Stimulated activated CD4-positive, alpha-beta T cell treated with anti-CD3 and anti-CD28 coated beads, Interleukin-15, amount 100 ng/mL, for 48 hours (primary cell): ENCODE measurements around the gene FAM184A.
"Not testable (repeated sequence)": the region's sequence is repeated elsewhere in the genome, so short reads cannot be mapped to it uniquely, and the experiment has no call there.

Experiments used
- DNase-seq, 2 donors: peaks; one replicate each; pipeline ENCODE4 v3.0.0-alpha.2; 2020; ENCODE audit warnings: low read depth in 2 of 2

Gene FAM184A, protein sequence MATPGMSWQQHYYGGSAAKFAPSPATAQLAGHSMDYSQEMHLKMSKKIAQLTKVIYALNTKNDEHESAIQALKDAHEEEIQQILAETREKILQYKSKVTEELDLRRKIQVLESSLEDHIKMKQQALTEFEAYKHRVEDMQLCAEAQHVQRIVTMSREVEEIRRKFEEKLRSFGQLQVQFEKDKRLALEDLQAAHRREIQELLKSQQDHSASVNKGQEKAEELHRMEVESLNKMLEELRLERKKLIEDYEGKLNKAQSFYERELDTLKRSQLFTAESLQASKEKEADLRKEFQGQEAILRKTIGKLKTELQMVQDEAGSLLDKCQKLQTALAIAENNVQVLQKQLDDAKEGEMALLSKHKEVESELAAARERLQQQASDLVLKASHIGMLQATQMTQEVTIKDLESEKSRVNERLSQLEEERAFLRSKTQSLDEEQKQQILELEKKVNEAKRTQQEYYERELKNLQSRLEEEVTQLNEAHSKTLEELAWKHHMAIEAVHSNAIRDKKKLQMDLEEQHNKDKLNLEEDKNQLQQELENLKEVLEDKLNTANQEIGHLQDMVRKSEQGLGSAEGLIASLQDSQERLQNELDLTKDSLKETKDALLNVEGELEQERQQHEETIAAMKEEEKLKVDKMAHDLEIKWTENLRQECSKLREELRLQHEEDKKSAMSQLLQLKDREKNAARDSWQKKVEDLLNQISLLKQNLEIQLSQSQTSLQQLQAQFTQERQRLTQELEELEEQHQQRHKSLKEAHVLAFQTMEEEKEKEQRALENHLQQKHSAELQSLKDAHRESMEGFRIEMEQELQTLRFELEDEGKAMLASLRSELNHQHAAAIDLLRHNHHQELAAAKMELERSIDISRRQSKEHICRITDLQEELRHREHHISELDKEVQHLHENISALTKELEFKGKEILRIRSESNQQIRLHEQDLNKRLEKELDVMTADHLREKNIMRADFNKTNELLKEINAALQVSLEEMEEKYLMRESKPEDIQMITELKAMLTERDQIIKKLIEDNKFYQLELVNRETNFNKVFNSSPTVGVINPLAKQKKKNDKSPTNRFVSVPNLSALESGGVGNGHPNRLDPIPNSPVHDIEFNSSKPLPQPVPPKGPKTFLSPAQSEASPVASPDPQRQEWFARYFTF

DNA sequence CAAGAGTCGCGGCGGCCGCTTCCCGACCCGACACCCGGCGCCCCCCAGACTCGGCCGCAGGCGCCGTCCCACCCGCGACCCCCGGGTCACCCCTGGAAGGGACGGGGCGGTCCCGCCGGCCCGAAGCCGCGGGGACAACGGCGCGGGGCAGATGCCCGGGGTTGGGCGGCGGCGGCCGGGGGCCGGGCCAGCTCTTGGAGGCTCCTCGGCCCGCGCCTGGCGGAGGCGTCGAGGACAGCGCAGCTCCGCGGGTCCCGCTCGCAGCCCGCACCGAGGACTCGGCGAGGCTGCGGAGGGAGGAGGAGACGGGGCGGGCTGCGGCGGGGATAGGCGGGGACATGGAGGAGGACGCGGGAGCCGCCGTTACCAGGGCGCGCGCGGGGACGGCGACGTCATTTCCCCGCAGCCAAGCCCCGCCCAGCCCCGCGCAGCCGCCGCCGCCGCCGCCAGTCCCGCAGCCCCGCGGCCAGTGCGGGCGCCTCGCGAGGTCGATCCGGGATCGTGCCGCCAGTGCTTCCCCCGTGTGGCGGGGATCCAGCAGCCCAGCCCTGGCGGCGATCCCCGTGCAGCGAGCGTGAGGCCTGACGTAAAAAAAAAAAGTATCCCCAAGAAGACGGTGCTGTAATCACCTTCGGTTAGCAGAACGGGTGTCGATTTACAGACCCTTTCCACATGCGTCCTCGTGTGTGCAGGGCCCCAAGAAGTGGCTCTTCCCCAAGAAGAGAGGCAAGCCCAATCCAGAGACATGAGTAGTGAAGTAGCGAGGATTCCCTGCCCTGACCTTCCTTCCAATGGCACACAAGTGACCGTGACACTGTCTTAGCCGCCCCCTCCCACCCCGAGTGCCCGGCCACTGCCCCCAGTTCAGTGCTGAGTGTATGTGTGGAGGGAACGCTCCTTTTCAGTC lies at the start of gene FAM184A:
TSS of gene FAM184A (minus strand) at position 289 of the 907 bp plus-strand sequence. CDS start 365 bp downstream, outside the sequence.
- peak; percentile 34 to 55 for DNase-seq

DNA sequence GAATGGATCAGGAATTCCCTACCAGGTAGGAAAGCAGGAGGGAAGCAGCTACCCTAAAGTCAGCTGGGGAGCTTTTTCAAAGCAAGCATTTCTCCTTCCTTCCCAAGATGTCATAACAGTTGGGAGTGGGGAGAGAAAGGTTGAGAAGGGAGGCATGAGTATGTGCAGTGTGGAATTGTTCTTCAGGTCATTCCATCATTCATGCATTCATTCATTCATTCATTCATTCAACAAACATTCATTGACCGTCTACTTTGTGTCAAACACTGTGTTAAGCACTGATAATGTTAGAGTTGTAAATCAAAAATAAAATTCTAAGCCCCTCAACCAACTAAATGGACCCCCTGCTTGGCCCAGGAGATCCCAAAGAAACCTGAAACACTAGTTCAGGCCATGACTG lies 49.2 kb upstream of the FAM184A start:
- DNase-seq, result no peak

DNA sequence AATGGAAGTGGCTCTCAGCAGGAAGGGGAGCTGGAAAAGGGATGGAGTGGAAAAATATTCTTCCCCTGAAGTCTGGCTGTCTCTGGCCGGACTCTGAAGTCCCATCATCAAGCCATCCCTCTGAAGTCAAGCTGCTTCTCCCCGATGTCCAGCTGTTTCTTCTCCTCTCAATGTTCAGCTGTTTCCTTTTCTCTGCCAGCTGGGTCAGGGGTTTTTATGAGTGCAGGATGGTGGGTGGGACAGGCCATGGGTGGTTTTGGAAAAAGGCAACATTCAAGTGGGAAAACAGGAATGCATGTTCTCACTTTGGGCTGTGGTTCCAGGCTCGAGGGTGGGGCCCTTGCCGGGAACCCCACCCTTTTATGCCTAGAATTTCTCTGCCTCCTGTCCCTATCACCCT lies 48.4 kb upstream of the FAM184A start:
- DNase-seq, result no peak

DNA sequence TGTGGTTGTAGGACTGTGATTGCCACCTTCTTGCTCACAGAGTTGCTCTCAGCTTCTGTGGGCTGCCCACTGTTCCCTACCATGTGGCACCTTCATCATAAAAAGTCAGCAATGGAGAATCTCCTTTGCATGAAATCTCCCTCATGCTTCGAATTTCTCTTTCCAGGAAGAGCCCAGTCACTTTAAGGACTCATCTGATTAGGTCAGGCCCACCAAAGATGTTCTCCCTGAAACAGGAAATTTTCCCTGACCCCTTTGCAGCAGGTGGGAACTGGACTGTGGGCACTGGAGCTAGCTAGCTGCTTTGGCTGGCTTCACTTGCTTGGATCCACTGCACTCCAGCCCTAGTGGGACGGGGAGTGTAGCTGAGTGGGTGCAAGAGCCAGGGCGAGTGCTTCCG lies 47.7 kb upstream of the FAM184A start:
- DNase-seq, result no peak

DNA sequence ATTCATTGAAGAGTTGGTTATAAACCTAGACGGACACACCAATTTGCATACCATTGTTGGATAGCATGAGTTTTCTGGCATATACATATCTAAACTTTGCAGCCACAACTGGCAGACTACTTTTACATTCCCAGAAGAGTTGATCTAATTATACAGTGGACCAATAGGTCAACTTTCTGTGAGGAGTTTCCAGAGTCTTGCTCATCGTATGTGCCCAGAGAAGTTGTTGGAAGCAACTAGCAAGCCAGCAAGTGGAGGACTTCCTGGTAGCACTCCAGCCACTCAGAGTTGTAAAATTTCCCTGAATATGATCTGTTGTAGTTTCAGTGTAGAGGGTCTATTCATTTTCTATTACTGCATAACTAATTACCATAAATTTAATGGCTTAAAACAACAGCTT lies 47.1 kb upstream of the FAM184A start:
- DNase-seq, result no peak

DNA sequence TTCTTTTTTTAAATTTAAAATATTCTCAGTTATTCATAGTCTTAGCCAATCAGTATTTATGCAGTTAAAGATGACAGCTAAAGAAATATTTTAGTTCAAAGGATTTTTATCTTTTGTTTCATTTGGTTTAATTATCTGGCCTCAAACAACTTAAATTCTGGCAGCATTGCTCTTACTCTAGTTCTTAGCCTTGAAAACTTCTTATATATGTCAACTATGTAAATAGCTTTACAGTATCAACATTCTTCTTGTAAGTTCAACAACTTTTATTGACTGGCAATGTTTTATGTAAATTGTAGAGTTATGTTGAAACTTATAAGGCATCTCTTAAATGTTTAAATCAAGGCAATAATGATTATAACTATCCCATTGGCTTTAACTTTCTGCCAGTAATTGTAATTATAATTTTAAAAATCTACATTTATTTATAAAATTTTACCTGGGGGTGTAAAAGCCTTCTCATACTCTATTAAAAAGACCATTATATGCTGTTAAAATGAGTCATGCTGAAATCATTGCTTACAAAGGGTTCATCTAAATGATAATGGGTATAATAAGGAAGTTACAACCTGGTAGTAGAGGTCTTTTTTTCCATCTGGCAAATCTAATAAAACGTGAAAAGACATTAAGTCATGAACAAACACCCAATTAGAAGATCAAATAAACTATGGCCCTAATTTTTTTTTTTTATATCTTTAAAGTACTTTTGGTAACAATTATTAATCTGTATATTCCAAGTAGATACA lies 45.8 kb upstream of the FAM184A start:
- no peak for DNase-seq

DNA sequence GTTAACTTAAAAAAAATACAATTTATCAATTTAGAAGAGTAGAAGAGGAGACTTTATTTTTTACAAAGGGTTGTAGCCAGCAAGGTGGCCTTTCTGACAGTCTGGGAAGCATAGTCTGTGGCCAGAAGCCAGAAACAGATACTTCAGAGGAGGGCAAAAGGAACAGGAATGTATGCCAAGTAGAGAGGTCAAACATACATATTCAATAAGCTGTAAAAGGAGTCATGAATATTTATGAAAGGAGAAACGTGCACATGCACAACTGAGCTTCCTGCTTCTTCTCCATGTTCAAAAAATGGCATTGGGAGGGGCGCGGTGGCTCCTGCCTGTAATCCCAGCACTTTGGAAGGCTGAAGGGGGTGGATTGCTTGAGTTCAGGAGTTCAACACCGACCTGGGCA lies 43.9 kb upstream of the FAM184A start:
- no peak for DNase-seq

DNA sequence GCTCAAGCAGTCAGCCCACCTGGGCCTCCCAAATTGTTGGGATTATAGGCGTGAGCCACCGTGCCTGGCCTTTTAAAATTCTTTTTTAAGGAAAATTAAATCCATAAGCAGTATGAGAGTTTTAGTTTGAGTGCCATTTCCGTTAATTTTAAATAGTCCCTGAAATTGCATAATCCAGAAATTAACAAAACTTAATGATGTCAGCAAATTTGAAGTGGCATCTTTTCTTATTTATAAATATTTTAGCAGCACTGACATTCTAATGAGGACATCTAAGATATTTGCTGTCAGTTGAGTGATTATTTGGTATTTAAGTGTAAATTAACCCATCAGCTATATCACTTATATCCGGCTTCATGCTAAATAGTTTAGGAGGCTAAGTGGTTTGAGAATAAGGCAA lies 42.9 kb upstream of the FAM184A start:
- DNase-seq, result no peak

DNA sequence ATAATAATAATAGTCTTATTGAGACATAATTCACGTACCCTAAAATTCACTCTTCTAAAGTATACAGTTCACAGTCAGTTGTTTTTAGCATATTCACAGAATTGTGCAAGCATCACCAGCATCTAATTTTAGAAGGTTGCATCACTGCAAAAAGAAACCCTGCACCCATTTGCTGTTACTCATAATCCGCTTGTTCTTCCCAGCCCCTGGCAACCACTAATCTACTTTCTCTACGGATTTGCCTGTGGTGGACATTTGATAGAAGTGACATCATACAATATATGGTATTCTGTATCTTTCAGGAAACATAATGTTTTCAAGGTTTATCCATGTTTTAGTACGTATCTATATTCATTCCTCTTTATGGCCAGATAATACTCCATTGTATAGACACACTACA lies 41.5 kb upstream of the FAM184A start:
- DNase-seq, result no peak

DNA sequence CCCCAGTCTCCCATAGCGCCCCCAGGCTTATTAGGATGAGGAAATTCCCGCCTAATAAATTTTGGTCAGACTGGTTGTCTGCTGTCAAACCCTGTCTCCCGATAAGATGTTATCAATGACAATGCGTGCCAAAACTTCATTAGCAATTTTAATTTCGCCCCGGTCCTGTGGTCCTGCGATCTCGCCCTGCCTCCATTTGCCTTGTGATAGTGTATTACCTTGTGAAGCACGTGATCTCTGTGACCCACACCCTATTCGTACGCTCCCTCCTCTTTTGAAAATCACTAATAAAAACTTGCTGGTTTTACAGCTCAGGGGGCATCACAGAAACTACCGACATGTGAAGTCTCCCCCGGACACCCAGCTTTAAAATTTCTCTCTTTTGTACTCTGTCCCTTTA lies 40.6 kb upstream of the FAM184A start:
- not testable (repeated sequence) for DNase-seq

DNA sequence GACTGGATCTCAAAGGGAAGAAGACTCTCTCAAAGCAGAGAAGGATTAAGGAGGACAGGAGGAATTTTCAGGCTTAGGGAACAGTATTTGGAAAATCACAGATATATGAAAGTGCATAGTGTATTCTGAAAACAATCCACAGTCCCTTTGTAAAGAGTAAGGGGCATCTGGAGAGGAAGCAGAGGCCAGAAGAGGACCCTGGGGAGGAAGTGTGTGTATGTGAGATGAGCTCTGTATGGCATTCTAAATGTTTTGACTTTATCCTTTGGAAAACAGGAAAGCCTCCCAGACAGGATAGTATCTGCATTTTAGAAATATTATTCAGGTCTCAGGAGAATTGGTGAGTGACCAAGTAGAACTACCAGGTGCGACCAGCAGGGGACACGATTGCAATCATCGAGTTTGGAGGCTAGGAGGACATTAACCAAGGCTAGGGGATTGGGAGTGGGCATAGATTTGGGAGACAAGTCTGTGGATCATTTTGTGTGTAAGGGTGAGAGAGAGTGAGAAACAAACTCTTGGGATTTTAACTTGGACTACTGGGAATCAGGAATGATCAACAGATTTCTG lies 38.3 kb upstream of the FAM184A start:
- DNase-seq, result no peak

DNA sequence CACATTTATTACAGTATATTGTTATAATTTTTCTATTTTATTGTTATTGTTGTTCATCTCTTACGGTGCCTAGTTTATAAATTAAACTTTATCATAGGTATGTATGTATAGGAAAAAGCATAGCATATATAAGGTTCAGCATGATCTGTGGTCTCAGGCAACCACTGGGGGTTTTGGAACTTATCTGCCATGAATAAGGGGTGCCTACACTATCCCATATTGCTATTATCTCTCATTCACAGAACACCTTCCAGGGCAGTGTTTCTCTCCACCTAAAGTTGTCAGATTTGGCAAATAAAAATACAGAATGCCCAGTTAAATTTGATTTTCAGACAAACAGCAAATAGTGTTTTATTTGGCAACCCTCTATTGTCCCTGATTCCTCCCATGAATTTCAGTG lies 35.5 kb upstream of the FAM184A start:
- no peak for DNase-seq

DNA sequence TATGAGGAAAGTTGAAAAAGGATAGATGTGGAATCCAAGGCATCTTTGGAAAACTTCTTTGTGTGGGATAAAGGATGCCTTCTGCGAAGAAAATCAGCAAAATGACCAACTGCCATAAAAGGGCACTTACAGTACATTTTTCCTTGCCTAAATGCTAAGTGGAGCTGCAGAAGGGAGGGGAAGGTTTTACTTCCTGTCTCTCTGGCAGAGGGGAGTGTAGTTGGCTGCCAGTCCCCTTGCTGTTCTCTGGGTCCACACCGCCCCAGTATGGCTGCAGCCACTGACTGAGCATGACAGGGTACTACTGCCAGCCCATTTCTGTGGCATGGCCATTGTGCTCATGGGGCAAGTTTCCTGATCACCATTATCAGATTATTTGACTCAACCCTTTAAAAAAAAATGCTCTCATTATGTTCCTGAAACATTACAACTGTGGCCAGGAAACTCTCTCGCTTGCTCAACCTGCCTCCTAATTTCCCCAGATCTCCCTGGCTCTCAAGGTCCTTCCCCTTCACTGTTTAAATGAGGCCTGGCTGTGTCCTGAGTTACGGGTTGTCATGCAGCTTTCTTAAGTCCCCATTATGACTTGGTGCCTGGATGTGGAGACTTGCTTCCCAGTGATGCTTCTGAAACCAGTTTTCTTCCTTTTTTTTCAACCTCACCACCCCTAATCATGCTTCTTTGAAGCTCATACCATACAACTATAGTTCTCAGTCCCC lies 34.5 kb upstream of the FAM184A start:
- no peak for DNase-seq

DNA sequence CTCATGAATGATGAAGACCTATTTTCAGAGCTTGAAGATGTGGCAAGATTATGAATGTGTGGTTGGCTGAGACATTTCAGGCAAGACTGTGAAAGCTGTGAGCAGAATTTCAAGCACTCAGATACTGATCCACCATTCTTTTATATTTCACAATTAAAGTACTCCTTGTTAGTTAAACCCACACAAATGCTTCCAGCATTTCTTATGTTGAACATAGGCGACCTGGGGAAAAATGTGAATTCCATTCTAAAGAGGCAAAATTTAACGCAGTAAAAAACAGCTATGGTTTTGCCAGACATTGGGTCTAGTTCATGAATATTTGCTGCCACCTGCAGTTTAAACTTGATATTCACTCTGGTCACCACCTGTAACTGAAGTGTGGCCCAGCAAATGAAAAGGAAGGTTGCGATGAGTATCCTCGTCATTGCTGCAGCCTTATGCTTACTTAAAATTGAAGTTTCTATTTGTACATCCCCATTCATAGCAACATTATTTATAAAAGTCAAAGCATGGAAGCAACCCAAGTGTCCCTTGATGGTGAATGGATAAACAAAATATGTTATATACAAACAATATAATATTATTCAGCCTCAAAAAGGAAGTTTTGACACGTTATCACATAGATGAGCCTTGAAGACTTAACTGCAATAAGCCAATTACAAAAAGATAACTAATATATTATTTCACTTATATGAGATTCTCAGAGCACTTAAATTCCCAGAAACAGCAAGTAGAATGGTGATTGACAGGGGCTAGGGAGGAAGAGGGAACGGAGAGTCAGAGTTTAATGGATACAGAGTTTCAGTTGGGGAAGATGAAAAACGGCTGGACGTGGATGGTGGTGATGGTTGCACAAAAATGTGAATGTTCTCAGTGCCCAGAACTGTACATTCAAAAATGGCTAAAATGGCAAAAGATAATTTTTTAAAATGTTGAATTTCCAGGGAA lies 32.4 kb upstream of the FAM184A start:
- DNase-seq, result peak in 1 of 2 donors; percentile 35

DNA sequence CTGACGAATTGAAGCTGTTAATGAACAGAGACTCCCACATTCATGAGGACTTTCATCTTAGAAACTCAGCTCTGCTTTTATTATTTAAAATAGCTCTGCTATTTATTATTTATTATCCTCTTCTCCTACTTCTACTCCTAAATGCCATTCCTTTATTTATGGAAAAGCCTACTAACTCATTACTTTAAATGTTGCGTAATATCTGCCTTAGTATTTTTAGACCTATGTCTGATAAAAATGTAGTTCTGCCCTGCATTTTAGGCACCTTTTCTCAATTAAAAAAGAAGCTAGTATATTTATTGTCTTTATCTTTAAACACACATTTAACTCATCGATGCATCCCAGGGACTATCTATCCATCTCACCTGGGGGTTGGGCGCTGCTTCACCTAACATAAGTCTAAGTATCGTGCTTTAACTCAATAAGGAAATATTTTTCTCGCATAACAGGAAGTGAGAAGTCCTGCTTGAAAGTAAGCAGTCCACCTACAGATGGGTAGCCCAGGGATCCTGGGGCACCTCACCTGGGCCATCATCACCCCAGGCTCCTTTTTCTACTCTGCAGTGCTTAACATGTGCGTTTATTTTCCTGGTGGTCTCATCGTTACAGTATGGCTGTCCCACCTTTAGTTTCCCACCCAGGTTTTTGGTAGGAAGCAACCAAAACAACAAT lies 31.3 kb upstream of the FAM184A start:
- no peak for DNase-seq

DNA sequence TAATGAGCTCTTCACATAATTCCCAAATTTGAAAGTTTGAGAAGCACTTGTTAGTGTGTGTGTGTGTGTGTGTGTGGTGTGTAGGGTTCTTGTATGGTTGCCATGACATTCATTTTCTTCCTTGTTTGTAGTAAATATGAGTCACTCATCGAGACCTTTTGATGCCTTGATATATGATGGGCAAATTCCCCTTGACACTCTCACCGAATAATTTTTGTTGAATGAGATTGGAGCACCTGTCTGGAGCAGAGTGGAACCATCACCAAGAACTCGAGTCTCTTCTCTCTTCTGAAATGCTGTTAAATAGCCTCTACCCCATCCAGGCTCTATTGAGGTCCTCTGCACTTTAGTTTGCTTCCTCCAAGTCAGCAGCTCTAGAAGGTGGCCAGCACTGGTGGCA lies 29.6 kb upstream of the FAM184A start:
- no peak for DNase-seq

DNA sequence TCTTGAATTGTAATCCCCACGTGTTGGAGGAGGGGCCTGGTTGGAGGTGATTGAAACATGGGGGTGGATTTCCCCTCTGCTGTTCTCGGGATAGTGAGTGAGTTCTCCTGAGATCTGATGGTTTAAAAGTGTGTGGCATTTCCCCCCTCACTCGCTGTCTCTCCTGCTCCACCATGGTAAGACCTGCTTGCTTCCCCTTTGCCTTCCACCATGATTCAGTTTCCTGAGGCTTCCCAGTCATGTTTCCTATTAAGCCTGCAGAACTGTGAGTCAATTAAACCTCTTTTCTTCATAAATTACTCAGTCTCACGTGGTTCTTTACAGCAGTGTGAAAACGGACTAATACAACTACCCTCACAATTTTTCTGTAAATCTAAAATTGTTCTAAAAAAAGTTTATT lies 26.8 kb upstream of the FAM184A start:
- no peak for DNase-seq

DNA sequence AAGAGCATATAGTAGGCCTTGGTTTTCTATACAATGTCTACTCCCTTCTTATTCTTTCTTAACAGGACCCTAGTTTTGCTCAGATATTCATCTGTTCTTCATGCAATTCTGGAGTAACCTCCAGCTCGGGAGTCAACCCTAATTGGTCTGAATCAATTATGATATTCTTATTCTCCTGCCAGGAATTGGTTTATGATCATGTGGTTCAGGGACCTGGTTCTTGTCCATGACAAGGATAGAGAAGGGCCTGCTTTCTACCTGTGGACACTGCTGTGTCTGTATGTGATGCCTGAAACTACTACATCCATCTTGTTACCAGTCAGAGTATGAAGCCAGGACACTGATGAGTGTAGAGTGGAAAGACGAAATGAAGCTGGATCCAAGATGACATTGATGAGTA lies 24.4 kb upstream of the FAM184A start:
- DNase-seq, result no peak
